IPS-18a (cell line): ENCODE data around the gene PALD1.

ENCODE experiments used
- H3K27ac ChIP-seq: one replicate; pipeline ENCODE4 v1.5.1; 2013; ENCODE audit warnings: low read length
- H3K27me3 ChIP-seq: one replicate; pipeline ENCODE4 v1.6.1; 2013; ENCODE audit warnings: mild to moderate bottlenecking, low read length; ENCODE audit not compliant: control insufficient read depth, insufficient read depth
- H3K36me3 ChIP-seq: one replicate; pipeline ENCODE4 v1.6.1; 2013; ENCODE audit warnings: low read depth, low read length; ENCODE audit not compliant: control insufficient read depth
- H3K4me1 ChIP-seq: one replicate; pipeline ENCODE4 v1.6.1; 2013; ENCODE audit warnings: low read depth, low read length; ENCODE audit not compliant: control insufficient read depth
- H3K4me3 ChIP-seq: one replicate; pipeline ENCODE4 v1.5.1; 2013; ENCODE audit warnings: low read length
- H3K9ac ChIP-seq: one replicate; pipeline ENCODE4 v1.6.1; 2013; ENCODE audit warnings: mild to moderate bottlenecking, low read length, moderate library complexity
- H3K9me3 ChIP-seq: one replicate; pipeline ENCODE4 v1.6.1; 2013; ENCODE audit warnings: low read depth, low read length; ENCODE audit not compliant: control insufficient read depth

PALD1 gene

GRCh38 chr10:70585578-70586169, 107.1 kb downstream of the PALD1 start:
- Histone ChIP-seq H3K9me3 (no peaks in the 10 kb centered on the region), H3K27me3 (no peaks in the 10 kb centered on the region), H3K36me3 (no peaks in the 10 kb centered on the region), H3K4me3 (no peak overlapping the region), H3K9ac (no peak overlapping the region), H3K27ac (no peak overlapping the region), H3K4me1 (peaks cover 10% of the 10 kb centered on the region)

- Histone ChIP-seq H3K9me3 (no peaks in the 10 kb centered on the region), H3K27me3 (no peaks in the 10 kb centered on the region), H3K36me3 (no peaks in the 10 kb centered on the region), H3K27ac (no peak overlapping the region), H3K4me1 (peaks cover 10% of the 10 kb centered on the region), H3K9ac (no peak overlapping the region), H3K4me3 (no peak overlapping the region)
These were observed 107.9 kb downstream of the PALD1 start for GRCh38 chr10:70586348-70586930.

GRCh38 chr10:70587045-70587658, 108.6 kb downstream of the PALD1 start:
- H3K4me3 ChIP-seq, result no peak overlapping the region
- H3K9ac ChIP-seq, result no peak overlapping the region
- peaks cover 10% of the 10 kb centered on the region for H3K4me1 ChIP-seq
- no peak overlapping the region for H3K27ac ChIP-seq
- no peaks in the 10 kb centered on the region for H3K9me3 ChIP-seq
- H3K36me3 ChIP-seq, result no peaks in the 10 kb centered on the region
- no peaks in the 10 kb centered on the region for H3K27me3 ChIP-seq

- no peaks in the 10 kb centered on the region for H3K9me3 ChIP-seq
- H3K36me3 ChIP-seq, result no peaks in the 10 kb centered on the region
- no peak overlapping the region for H3K9ac ChIP-seq
- no peak overlapping the region for H3K27ac ChIP-seq
- H3K27me3 ChIP-seq, result no peaks in the 10 kb centered on the region
- H3K4me1 ChIP-seq, result peaks cover 10% of the 10 kb centered on the region
- no peak overlapping the region for H3K4me3 ChIP-seq
These were observed 109.7 kb downstream of the PALD1 start for GRCh38 chr10:70588255-70588654.

- Histone ChIP-seq H3K36me3 (no peaks in the 10 kb centered on the region), H3K9me3 (no peaks in the 10 kb centered on the region), H3K4me1 (peaks cover 10% of the 10 kb centered on the region), H3K4me3 (no peak overlapping the region), H3K27me3 (no peaks in the 10 kb centered on the region), H3K9ac (no peak overlapping the region), H3K27ac (no peak overlapping the region)
These were observed 110.4 kb downstream of the PALD1 start for GRCh38 chr10:70588859-70589570.

- no peak overlapping the region for H3K4me3 ChIP-seq
- no peaks in the 10 kb centered on the region for H3K36me3 ChIP-seq
- no peak overlapping the region for H3K27ac ChIP-seq
- no peaks in the 10 kb centered on the region for H3K9me3 ChIP-seq
- peaks cover 4% of the 10 kb centered on the region for H3K4me1 ChIP-seq
- H3K27me3 ChIP-seq, result no peaks in the 10 kb centered on the region
- H3K9ac ChIP-seq, result no peak overlapping the region
These were observed 111.4 kb downstream of the PALD1 start for GRCh38 chr10:70589762-70590654.

- Histone ChIP-seq H3K4me3 (no peak overlapping the region), H3K36me3 (no peaks in the 10 kb centered on the region), H3K27ac (no peak overlapping the region)
These were observed 112.3 kb downstream of the PALD1 start for GRCh38 chr10:70590655-70591416.

GRCh38 chr10:70592186-70592735, 113.7 kb downstream of the PALD1 start:
- Histone ChIP-seq H3K36me3 (no peaks in the 10 kb centered on the region), H3K4me1 (no peaks in the 10 kb centered on the region), H3K4me3 (no peak overlapping the region), H3K27me3 (no peaks in the 10 kb centered on the region), H3K9ac (no peak overlapping the region), H3K27ac (no peak overlapping the region), H3K9me3 (no peaks in the 10 kb centered on the region)

More at GRCh38 chr10:70590655-70591416, 112.3 kb downstream of the PALD1 start:
- no peaks in the 10 kb centered on the region for H3K27me3 ChIP-seq
- H3K4me1 ChIP-seq, result no peaks in the 10 kb centered on the region
- no peak overlapping the region for H3K9ac ChIP-seq
- no peaks in the 10 kb centered on the region for H3K9me3 ChIP-seq

GRCh38 chr10:70592746-70593512, 114.4 kb downstream of the PALD1 start:
- no peaks in the 10 kb centered on the region for H3K9me3 ChIP-seq
- H3K27me3 ChIP-seq, result no peaks in the 10 kb centered on the region
- H3K4me3 ChIP-seq, result no peak overlapping the region
- H3K9ac ChIP-seq, result no peak overlapping the region
- no peaks in the 10 kb centered on the region for H3K4me1 ChIP-seq
- H3K27ac ChIP-seq, result no peak overlapping the region
- no peaks in the 10 kb centered on the region for H3K36me3 ChIP-seq

GRCh38 chr10:70593513-70593890, 114.9 kb downstream of the PALD1 start:
- Histone ChIP-seq H3K36me3 (no peaks in the 10 kb centered on the region), H3K27me3 (no peaks in the 10 kb centered on the region), H3K4me1 (no peaks in the 10 kb centered on the region), H3K9me3 (no peaks in the 10 kb centered on the region), H3K9ac (no peak overlapping the region), H3K27ac (no peak overlapping the region), H3K4me3 (no peak overlapping the region)
